ENCODE measurements around the gene EFNA5.

DNA sequence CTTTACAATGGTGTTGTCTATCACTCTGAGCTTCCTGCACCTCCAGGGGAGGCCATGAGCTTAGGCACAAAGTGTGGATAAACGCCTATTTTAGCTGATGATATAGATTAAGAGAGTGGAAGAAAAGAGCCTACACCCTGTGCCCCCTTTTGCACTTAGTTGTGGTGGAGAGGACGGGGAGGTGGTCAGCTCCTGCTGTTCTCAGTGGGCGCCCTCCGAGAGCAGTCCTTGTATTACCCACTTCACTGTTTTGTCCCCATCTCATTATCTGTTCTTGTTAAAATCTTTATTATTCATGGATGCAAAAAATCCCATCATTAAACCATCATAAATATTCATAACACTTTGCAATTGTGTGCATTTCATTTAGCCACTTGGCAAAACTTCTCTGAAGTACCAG, 303.3 kb downstream of the EFNA5 start:
- TF ChIP-seq, protein P1, sequence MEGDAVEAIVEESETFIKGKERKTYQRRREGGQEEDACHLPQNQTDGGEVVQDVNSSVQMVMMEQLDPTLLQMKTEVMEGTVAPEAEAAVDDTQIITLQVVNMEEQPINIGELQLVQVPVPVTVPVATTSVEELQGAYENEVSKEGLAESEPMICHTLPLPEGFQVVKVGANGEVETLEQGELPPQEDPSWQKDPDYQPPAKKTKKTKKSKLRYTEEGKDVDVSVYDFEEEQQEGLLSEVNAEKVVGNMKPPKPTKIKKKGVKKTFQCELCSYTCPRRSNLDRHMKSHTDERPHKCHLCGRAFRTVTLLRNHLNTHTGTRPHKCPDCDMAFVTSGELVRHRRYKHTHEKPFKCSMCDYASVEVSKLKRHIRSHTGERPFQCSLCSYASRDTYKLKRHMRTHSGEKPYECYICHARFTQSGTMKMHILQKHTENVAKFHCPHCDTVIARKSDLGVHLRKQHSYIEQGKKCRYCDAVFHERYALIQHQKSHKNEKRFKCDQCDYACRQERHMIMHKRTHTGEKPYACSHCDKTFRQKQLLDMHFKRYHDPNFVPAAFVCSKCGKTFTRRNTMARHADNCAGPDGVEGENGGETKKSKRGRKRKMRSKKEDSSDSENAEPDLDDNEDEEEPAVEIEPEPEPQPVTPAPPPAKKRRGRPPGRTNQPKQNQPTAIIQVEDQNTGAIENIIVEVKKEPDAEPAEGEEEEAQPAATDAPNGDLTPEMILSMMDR (IDR thresholded peaks at IDR 0.05), result no peak
- no peak for TF ChIP-seq POLR2A (IDR thresholded peaks at IDR 0.05; ENCODE audit: low read depth)
- no peak for TF ChIP-seq POLR2AphosphoS5 (IDR thresholded peaks at IDR 0.05)
